ENCODE results near the gene GCLC. TPM values are rescaled to one million over a fixed set of nuclear protein-coding genes. Genes with fewer than 3 reads are reported as not detected.

Gene GCLC
- total and polyA plus RNA-seq, 10 donors, result 9.2 to 132 (median 60.4) TPM

GRCh38 chr6:53547166-53547810, 2.4 kb upstream of the GCLC start:
- Histone ChIP-seq H3K36me3 (no peaks in the 10 kb centered on the region), H3K27ac (peak overlapping the region; percentile 61 to 90 (median 85)), H3K9me3 (no peaks in the 10 kb centered on the region), H3K4me3 (peak overlapping the region; percentile 45 to 74 (median 60)), H3K4me1 (peaks cover 26 to 56% (median 42%) of the 10 kb centered on the region in 6 donors), H3K27me3 (replicated peaks in 1 of 7) (no peaks in the 10 kb centered on the region)
- TF ChIP-seq POLR2A (IDR thresholded peaks at IDR 0.05), result no peak
- TF ChIP-seq, protein P1, sequence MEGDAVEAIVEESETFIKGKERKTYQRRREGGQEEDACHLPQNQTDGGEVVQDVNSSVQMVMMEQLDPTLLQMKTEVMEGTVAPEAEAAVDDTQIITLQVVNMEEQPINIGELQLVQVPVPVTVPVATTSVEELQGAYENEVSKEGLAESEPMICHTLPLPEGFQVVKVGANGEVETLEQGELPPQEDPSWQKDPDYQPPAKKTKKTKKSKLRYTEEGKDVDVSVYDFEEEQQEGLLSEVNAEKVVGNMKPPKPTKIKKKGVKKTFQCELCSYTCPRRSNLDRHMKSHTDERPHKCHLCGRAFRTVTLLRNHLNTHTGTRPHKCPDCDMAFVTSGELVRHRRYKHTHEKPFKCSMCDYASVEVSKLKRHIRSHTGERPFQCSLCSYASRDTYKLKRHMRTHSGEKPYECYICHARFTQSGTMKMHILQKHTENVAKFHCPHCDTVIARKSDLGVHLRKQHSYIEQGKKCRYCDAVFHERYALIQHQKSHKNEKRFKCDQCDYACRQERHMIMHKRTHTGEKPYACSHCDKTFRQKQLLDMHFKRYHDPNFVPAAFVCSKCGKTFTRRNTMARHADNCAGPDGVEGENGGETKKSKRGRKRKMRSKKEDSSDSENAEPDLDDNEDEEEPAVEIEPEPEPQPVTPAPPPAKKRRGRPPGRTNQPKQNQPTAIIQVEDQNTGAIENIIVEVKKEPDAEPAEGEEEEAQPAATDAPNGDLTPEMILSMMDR (IDR thresholded peaks at IDR 0.05 in 8 of 11, conservative IDR thresholded peaks at IDR 0.05 in 3 of 11), result no peak
- TF ChIP-seq POLR2AphosphoS5 (IDR thresholded peaks at IDR 0.05), result no peak
- WGBS, 5 donors, result 15 to 22% (median 18%) methylated on average over 12 of the region's 12 CpGs
- intact Hi-C loops (cut with DNase I; ENCODE audit: low total_unique reads), result no loop called here
- peak; percentile 79 for DNase-seq

DNA sequence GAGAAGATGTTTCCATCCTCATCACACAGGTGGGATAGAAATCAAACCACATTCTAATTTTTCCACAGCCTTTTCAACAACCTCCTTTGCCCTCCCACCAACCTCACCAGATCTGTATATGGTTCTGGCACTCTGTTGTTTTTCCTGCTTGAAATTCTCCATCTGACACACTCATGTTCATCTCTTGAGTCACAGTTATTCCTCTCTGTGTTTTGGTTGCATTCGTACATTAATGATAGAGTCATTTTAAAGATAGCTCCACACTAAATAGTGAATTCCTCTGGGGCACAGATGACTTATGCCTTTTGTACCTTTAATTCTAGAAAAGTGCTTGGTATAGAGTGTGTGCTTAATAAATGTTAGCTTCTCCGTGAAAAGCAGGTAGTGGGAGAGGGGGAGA, 1.4 kb upstream of the GCLC start:
- Histone ChIP-seq H3K27me3 (replicated peaks in 1 of 7) (no peaks in the 10 kb centered on the region), H3K27ac (no peak overlapping the region), H3K4me3 (peak overlapping the region in 1 of 8 donors; percentile 8), H3K36me3 (peaks cover 0 to under 1% (median 0%) of the 10 kb centered on the region in 6 donors), H3K9me3 (no peaks in the 10 kb centered on the region), H3K4me1 (peaks cover 26 to 67% (median 47%) of the 10 kb centered on the region in 6 donors)
- 86 to 92% (median 89%) methylated on average over 2 of the region's 2 CpGs for WGBS, 5 donors
- no peak for TF ChIP-seq POLR2AphosphoS5 (IDR thresholded peaks at IDR 0.05)
- TF ChIP-seq POLR2A (IDR thresholded peaks at IDR 0.05), result no peak
- TF ChIP-seq, protein P1 (IDR thresholded peaks at IDR 0.05 in 8 of 11, conservative IDR thresholded peaks at IDR 0.05 in 3 of 11), result no peak
- intact Hi-C loops (cut with DNase I; ENCODE audit: low total_unique reads), result no loop called here
- no peak for DNase-seq

DNA sequence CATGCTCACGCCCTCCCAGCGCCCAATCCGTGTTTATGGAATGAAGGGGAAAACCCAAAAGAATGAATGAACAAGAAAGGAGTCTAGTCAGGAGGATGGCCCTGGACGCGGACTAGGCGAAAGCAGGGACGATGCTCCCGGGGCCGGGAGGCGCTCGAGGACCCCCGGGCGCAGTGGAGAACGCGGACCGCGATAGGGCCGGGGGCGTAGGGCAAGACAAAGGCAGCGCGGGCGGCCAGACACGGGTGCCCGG, 758 bp downstream of the GCLC start:
- DNase-seq, result no peak
- Histone ChIP-seq H3K27ac (peak overlapping the region; percentile 82 to 98 (median 94)), H3K4me3 (peak overlapping the region; percentile 65 to 95 (median 86)), H3K27me3 (replicated peaks in 1 of 7) (no peaks in the 10 kb centered on the region), H3K9me3 (no peaks in the 10 kb centered on the region), H3K36me3 (peaks cover 0 to 9% (median 1%) of the 10 kb centered on the region in 6 donors), H3K4me1 (peaks cover 26 to 88% (median 50%) of the 10 kb centered on the region in 6 donors)
- 0 to 1% (median 1%) methylated on average over 21 to 24 of the region's 24 CpGs for WGBS, 5 donors
- TF ChIP-seq POLR2AphosphoS5 (IDR thresholded peaks at IDR 0.05) (no peak), POLR2A (IDR thresholded peaks at IDR 0.05) (no peak)
- TF ChIP-seq, protein P1 (IDR thresholded peaks at IDR 0.05 in 8 of 11, conservative IDR thresholded peaks at IDR 0.05 in 3 of 11), result no peak
- intact Hi-C loops (cut with DNase I; ENCODE audit: low total_unique reads), result no loop called here

DNA sequence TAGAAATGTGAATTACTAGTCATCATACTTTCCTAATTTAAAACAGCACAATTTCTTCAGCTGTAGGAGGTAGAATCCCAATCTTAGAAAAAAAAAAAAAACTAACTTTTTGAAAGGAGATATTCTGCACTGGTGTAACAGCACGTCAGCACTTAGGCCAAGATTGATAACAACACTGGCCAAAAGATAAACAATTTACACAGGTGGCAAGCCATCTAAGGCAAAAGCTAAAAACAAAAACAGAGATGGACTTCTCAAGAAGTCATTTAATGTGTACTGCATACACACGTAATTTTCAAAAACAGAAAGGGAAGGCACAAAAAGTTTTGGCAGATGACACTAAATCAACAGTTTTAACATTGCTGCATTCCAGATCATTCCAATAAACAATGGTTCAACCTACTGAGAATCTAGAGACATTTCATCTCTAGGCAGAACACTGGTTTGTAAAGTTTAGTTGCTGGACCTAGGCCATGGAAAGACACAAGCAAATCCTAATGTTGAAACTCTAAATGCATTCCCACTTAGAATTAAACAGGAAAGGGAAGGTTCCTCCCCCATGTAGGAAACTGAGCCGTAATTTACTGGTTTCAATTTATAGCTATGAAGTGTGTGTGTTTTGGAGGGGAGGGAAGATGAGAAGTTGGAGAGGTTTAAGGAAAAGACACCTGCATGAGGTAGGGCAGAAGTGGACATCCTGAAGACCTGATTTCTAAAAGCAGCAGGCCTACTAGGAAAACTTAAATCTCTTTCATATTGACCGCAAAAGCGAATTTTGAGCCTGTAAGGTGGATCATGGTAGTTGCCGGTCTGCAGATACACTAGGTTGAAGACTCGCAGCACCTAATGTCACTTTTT, 1.3 kb downstream of the GCLC start:
- intact Hi-C loops (cut with DNase I; ENCODE audit: low total_unique reads), result no loop called here
- peak overlapping the region; percentile 82 to 98 (median 94) for H3K27ac ChIP-seq
- 8 to 13% (median 12%) methylated on average over 7 of the region's 7 CpGs for WGBS, 5 donors

More for the DNA sequence above, 1.3 kb downstream of the GCLC start:
- no peaks in the 10 kb centered on the region for H3K27me3 ChIP-seq (replicated peaks in 1 of 7)
- TF ChIP-seq POLR2A (IDR thresholded peaks at IDR 0.05) (no peak), POLR2AphosphoS5 (IDR thresholded peaks at IDR 0.05) (no peak)
- TF ChIP-seq, protein P1 (IDR thresholded peaks at IDR 0.05 in 8 of 11, conservative IDR thresholded peaks at IDR 0.05 in 3 of 11), result no peak
- no peak for DNase-seq
- peaks cover 0 to 9% (median 1%) of the 10 kb centered on the region in 6 donors for H3K36me3 ChIP-seq
- peaks cover 25 to 90% (median 49%) of the 10 kb centered on the region in 6 donors for H3K4me1 ChIP-seq
- no peaks in the 10 kb centered on the region for H3K9me3 ChIP-seq
- H3K4me3 ChIP-seq, result peak overlapping the region; percentile 65 to 95 (median 86)

Measured in spleen (tissue), 11 donors.